Activated gamma-delta T cell (primary cell): ENCODE results near the gene TOPAZ1.
"Not testable (repeated sequence)": the region's sequence is repeated elsewhere in the genome, so short reads cannot be mapped to it uniquely, and the experiment has no call there.

ENCODE experiments used
- DNase-seq: peaks from one replicate; lab custom pipeline; 2025; lab: John Stamatoyannopoulos, UW

TOPAZ1 gene

DNA sequence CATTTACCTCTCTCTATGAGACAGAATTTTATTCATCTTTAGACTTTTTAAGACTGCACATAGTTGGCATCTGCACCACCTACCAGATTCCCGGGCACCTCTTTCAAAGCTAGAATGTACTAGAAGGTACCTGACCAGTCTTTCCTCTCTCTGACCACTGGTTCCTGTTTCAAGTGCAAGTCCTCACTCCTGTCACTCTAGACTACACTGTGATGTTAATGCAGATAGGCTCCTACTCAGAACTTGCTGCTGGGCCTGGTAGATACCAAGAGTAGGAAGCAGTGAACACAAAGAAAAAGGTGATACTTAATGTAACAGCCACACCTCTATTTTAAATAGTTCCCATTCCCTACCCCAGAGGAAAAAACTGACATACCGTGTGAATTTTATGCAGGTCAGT is 88.8 kb downstream of the TOPAZ1 start:
- no peak for DNase-seq

DNA sequence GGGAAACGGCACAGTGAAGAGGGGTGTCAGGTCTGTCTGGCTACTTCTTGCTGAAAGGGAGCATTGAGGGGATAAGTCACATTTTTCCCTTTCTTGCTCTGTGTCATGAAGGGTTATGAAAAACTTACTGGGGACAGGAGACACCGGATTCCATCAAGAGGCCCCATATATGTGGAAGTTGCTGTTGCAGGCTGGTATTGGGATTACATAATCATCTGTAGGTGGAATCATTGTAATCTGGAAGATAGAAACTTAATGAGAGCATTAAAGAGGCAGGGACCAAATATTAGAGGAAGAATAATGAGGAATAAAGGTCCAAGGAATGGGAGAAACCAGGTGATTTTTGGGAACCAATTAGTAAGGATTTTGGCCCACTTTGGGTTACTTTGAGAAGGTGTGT is 92.6 kb downstream of the TOPAZ1 start:
- DNase-seq = no peak

DNA sequence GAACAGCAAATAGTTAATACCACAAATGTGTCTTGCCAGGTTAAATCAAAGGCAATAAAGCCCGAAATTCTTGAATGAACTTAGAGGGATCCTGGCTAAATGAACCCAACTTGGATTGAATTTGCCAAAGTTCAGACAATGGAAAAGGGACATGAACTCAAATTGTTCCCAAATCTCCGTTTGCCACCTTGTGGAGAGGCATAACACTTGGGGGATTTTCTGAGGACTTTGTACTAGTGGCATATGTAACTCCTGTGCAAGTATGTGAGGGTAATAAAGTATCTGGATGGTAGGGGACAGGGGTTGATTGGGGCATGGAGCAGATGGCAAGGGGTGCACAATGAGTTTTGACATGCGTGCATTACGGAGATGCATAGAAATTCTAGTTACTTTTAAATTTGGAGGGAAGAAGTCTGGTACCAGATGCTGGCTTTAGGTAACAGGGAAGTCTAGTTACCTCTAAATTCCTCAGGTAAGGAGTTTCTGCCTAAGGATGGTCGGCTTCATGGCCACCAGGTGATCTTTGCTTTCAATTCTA is 95.6 kb downstream of the TOPAZ1 start:
- no peak for DNase-seq

DNA sequence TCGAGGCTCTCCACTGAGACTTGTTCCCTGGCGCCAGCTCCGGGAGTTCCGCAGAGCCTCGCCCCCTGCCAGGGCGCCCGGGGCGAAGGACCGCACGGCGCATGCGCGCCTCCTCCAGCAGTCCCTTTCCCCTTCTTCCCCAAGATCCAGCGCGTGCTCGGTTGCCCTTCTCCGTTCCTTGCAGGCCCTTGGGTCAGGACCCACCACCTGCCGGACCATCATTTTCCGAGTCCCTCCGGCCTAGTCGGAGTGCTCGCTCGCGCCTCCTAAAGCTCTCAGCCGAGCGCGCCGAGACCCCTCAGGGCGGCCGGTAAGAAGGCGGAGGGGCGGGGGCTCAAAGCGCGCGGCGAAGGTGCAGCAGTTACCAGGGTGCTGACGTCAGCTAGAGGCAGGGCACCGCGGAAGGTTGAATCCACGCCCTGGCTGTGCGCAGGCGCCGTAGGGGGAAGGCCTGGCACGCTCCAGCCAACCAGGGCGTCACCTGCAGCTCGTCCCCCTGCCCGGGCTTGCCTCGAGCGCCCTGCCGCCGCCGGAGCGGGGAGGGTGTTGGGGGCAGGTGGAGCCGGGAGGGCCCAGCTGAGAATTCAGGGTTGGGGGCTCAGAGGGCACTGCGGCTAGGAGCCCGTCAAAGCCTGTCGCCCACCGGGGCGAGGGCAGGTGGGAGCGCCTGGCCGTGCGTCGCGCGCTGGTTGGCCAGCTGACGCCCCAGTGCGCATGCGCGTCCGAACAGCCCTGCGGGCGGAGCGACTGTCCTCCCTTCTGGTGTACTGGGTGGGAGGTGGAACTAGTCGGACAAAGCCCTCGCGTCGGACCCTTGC is 96.5 kb downstream of the TOPAZ1 start, which contains the start of gene TCAIM:
Gene TCAIM, plus strand, starts transcription at position 757 of the 818 bp plus-strand sequence. CDS start 16,017 bp downstream, outside the sequence.
- DNase-seq = peak; percentile 97

GRCh38 chr3:44338828-44339127 is 97.1 kb downstream of the TOPAZ1 start:
- no peak for DNase-seq

DNA sequence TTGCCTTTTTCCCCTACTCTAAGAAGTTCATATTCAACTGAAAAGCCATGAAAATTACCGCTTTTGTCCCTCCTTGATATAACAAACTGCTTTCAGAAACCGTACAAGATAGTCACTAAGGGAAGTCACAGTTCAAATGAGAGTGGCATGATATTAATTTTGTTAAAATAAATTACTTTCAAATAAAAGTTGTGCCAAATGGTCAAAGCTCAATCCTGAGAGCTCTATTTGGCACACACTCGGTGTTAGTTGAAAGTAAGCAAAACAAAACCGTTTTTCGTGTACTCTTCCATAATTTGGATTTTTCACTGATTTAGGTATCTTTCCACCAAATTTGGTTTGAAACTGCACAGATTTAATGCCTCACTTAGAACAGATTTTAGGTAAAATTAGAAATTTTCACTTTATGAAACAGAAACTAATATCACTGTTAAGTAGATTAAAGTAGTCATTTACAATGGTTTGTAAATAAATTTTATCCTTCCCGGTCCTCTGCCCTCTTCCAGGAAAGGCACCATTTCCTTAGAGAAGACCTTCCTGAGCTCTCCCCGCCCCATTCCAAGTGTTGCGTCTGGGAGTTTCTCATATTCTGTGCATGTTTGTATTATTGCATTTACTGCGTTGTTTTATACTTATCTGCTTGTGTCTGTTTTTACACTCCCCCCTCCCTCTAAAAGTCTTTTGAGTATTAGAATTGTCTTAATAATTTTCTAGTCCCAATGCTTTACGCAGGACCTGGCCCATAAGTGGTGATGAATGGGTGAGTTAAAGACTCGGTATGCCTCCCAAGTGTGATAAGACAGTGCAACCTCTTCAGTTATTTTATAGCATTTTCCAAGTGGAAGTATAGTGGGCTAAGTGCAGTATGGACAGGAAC is 97.7 kb downstream of the TOPAZ1 start:
- DNase-seq = no peak

GRCh38 chr3:44340058-44340395 is 98.3 kb downstream of the TOPAZ1 start:
- DNase-seq = no peak

- no peak for DNase-seq
Measured at GRCh38 chr3:44342176-44342790, 100.6 kb downstream of the TOPAZ1 start.

- DNase-seq = no peak
Measured at GRCh38 chr3:44343421-44343820, 101.7 kb downstream of the TOPAZ1 start.

GRCh38 chr3:44346590-44346989 is 104.9 kb downstream of the TOPAZ1 start:
- not testable (repeated sequence) for DNase-seq

- DNase-seq = no peak
Measured at GRCh38 chr3:44348993-44349392, 107.3 kb downstream of the TOPAZ1 start.

- no peak for DNase-seq
Measured at GRCh38 chr3:44353355-44353924, 111.8 kb downstream of the TOPAZ1 start.

DNA sequence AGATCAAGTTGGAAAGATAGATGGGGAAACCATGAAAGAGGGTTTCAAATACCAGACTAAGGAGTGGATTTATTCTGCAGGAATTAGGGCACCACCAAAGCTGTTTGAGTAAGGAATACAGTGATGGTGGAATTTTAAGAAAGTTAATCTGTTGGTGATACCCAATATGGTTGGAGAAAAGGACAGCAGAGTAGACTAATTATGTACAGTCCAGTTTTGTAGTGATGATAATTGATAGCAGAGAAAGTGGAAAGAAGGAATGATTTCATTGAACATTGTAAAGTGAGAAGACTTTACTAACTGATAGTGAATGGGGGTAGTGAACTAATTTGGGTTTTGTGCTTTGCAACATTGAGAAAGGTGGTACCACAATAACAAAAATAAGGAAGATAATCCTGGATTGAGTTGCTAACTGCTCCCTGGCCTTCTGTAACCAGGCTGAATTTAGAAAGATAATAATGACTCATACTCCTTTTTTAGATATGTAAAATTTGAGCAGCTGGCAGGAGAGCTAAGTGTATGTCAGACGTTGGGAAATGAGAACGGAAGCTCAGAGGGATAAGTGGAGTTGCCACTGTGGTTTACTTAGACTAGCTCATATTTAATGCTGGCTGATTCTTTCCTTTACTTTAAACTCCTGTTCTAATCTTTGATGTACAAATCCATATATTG is 113.8 kb downstream of the TOPAZ1 start:
- DNase-seq = no peak

- no peak for DNase-seq
Measured at GRCh38 chr3:44359146-44359751, 117.6 kb downstream of the TOPAZ1 start.

- DNase-seq = no peak
Measured at GRCh38 chr3:44363591-44363990, 121.9 kb downstream of the TOPAZ1 start.

DNA sequence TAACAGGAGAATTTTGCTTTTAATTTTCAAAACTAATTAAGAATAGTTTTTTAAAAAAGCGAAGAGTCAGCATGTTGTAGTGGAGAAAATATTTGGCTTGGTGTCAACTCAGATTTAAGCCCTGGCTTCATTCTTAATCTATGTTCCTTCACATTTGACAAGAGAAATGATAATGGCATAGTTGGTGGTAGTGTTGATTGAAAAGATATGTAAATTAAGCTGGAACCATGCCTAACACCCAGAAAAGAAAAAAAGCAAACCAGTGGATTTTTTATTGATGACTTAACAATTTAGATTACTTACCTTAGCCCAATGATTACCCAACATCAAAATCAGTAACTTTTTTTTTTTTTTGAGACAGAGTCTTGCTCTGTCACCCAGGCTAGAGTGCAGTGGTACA is 124.3 kb downstream of the TOPAZ1 start:
- DNase-seq = no peak

GRCh38 chr3:44375450-44375849 is 133.8 kb downstream of the TOPAZ1 start:
- no peak for DNase-seq
